K562 (cell line): ENCODE results near the gene SNX30. TPM values are rescaled to one million over a fixed set of nuclear protein-coding genes. Genes with fewer than 3 reads are reported as not detected.

Source experiments
- ASH1L ChIP-seq: fragments of 450-650 bp; IDR thresholded peaks from 2 replicates; pipeline ENCODE4 v1.6.1; 2018; ENCODE audit warnings: borderline replicate concordance, mild to moderate bottlenecking, low read depth; ENCODE audit not compliant: partially characterized antibody
- ETV6 ChIP-seq, 3 experiments: fragments of 150-350 bp in 1 of 3; sonication (generic) in 1 of 3; formaldehyde crosslinking in 1 of 3; IDR thresholded peaks; 2 replicates each; pipeline versions ENCODE4 v1.6.1 to v1.8.0; 2014 to 2022; ENCODE audit warnings: borderline replicate concordance in 2 of 3, low read depth in 2 of 3, antibody characterized with exemption in 1 of 3, low read length in 1 of 3, mild to moderate bottlenecking in 1 of 3, missing genetic modification reagents in 1 of 3
- EZH2 ChIP-seq: IDR thresholded peaks from 2 replicates; pipeline ENCODE4 v1.6.1; 2012; ENCODE audit warnings: low read depth, mild to moderate bottlenecking, inconsistent platforms, low read length, borderline replicate concordance
- FOXP1 ChIP-seq: sonication (generic); formaldehyde crosslinking; IDR thresholded peaks from 2 replicates; pipeline ENCODE4 v1.8.0; 2022; ENCODE audit warnings: mild to moderate bottlenecking, missing genetic modification reagents
- HLTF ChIP-seq: fragments of 450-650 bp; IDR thresholded peaks from 2 replicates; pipeline ENCODE4 v1.6.1; 2016
- IRF2 ChIP-seq: sonication (generic); formaldehyde crosslinking; IDR thresholded peaks from 2 replicates; pipeline ENCODE4 v1.8.1; 2022; ENCODE audit warnings: mild to moderate bottlenecking, missing genetic modification reagents
- KDM5B ChIP-seq: fragments of 200-600 bp; sonication (generic); IDR thresholded peaks from 2 replicates; pipeline ENCODE4 v1.6.1; 2012; ENCODE audit warnings: low read depth, mild to moderate bottlenecking, moderate library complexity, low read length, control low read depth, inconsistent platforms; ENCODE audit not compliant: insufficient replicate concordance
- LARP7 ChIP-seq: fragments of 450-650 bp; IDR thresholded peaks from 2 replicates; pipeline ENCODE4 v1.6.1; 2016
- LEF1 ChIP-seq: fragments of 450-650 bp; IDR thresholded peaks from 2 replicates; pipeline ENCODE4 v1.6.1; 2016; ENCODE audit warnings: mild to moderate bottlenecking
- MAX ChIP-seq: sonication (generic); formaldehyde crosslinking; IDR thresholded peaks from 2 replicates; pipeline ENCODE4 v1.9.0; 2022; ENCODE audit warnings: mild to moderate bottlenecking, missing genetic modification reagents
- MCM5 ChIP-seq: fragments of 450-650 bp; IDR thresholded peaks from 2 replicates; pipeline ENCODE4 v1.6.1; 2016; ENCODE audit warnings: low read depth
- MED1 ChIP-seq: sonication (generic); formaldehyde crosslinking; IDR thresholded peaks from 2 replicates; pipeline ENCODE4 v1.8.1; 2023; ENCODE audit warnings: missing genetic modification reagents, borderline replicate concordance
- NBN ChIP-seq: fragments of 450-650 bp; IDR thresholded peaks from 2 replicates; pipeline ENCODE4 v1.6.1; 2016; ENCODE audit warnings: low read depth, mild to moderate bottlenecking
- POLR2H ChIP-seq: IDR thresholded peaks from 2 replicates; pipeline ENCODE4 v1.6.1; 2016; ENCODE audit warnings: missing genetic modification characterization, low read depth, mild to moderate bottlenecking, control low read depth, missing compliant biosample characterization, moderate library complexity
- RERE ChIP-seq: sonication (generic); formaldehyde crosslinking; IDR thresholded peaks from 2 replicates; pipeline ENCODE4 v1.8.0; 2023; ENCODE audit warnings: missing genetic modification reagents, mild to moderate bottlenecking, borderline replicate concordance
- TARDBP ChIP-seq: fragments of 450-650 bp; IDR thresholded peaks from 2 replicates; pipeline ENCODE4 v1.6.1; 2016
- ZKSCAN1 ChIP-seq: fragments of 150-350 bp; IDR thresholded peaks from 2 replicates; pipeline ENCODE4 v1.6.1; 2016; ENCODE audit warnings: low read depth, low read length
- ZKSCAN3 ChIP-seq: fragments of 250-450 bp; sonication (Bioruptor Pico); IDR thresholded peaks from 2 replicates; pipeline ENCODE4 v1.4.0; 2020
- ZNF347 ChIP-seq: fragments of 450-650 bp; formaldehyde crosslinking; IDR thresholded peaks from 2 replicates; pipeline ENCODE4 v1.4.0; 2020; ENCODE audit warnings: low read depth, mild to moderate bottlenecking, moderate library complexity
- ZNF717 ChIP-seq: fragments of 250-450 bp; sonication (Bioruptor Pico); IDR thresholded peaks from 2 replicates; pipeline ENCODE4 v1.5.0; 2021
- polyA plus RNA-seq, 8 experiments: library from polyadenylated mRNA; depleted of rRNA in 4 of 8; stranded (reverse) in 5 of 8; unstranded in 3 of 8; fragments of >200 nt; fragmentation: Nextera tagmentation in 2 of 8; fragmentation: Illumina TruSeq in 1 of 8; extraction: Ambion mirVana in 2 of 8; extraction: Trizol in 1 of 8; gene quantifications; 2 replicates each; pipeline versions ENCODE4 v1.2.1 to v1.2.3, GENCODE V29; 2011 to 2014; ENCODE audit warnings: inconsistent platforms in 1 of 8, missing spikeins in 1 of 8
- total RNA-seq, 7 experiments: library from RNA; depleted of rRNA in 6 of 7; stranded (reverse); fragments of >200 nt in 6 of 7; fragmentation: Illumina TruSeq in 2 of 7; extraction: Trizol in 2 of 7; gene quantifications; 2 replicates each; pipeline versions ENCODE4 v1.2.1 to v1.2.3, GENCODE V29; 2011 to 2021; ENCODE audit warnings: low replicate concordance in 1 of 7
- TF ChIP-seq, protein P1 (sequence below): sonication (generic); formaldehyde crosslinking; IDR thresholded peaks from 2 replicates; pipeline ENCODE4 v1.8.1; 2022; ENCODE audit warnings: missing genetic modification reagents
- TF ChIP-seq, protein P2 (sequence below), 2 experiments: fragments of 450-650 bp in 1 of 2; sonication (generic) in 1 of 2; formaldehyde crosslinking; conservative IDR thresholded peaks; 2 replicates each; pipeline versions ENCODE4 v1.4.0 to v1.8.1; 2020 to 2022; ENCODE audit warnings: mild to moderate bottlenecking in 1 of 2, missing genetic modification reagents in 1 of 2

Gene SNX30
- total and polyA plus RNA-seq, 9 of the 15 experiments (the other 6 are each of a cell fraction or from before 2014, with no cell fraction given) = 0.76 to 5.9 (median 3.3) TPM

GRCh38 chr9:112810696-112811490 is 60.3 kb downstream of the SNX30 start (continued):
- no peak for TF ChIP-seq RERE (CRISPR knock-in tag)
- TF ChIP-seq ETV6 (IDR thresholded peaks at IDR 0.05; ENCODE audit: borderline replicate concordance in 1 of 2, low read depth in 2 of 2, low read length in 1 of 2) = no peak
- TF ChIP-seq ETV6 (CRISPR knock-in tag; IDR thresholded peaks at IDR 0.05; ENCODE audit: borderline replicate concordance) = no peak
- TF ChIP-seq, protein P1, sequence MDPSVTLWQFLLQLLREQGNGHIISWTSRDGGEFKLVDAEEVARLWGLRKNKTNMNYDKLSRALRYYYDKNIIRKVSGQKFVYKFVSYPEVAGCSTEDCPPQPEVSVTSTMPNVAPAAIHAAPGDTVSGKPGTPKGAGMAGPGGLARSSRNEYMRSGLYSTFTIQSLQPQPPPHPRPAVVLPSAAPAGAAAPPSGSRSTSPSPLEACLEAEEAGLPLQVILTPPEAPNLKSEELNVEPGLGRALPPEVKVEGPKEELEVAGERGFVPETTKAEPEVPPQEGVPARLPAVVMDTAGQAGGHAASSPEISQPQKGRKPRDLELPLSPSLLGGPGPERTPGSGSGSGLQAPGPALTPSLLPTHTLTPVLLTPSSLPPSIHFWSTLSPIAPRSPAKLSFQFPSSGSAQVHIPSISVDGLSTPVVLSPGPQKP (CRISPR knock-in tag) = no peak
- TF ChIP-seq FOXP1 (CRISPR knock-in tag) = no peak
- no peak for TF ChIP-seq ASH1L
- no peak for TF ChIP-seq IRF2 (CRISPR knock-in tag)
- TF ChIP-seq TARDBP = no peak
- TF ChIP-seq NBN = no peak
- TF ChIP-seq EZH2 = no peak
- TF ChIP-seq MAX (CRISPR knock-in tag) = no peak
- TF ChIP-seq, protein P2, sequence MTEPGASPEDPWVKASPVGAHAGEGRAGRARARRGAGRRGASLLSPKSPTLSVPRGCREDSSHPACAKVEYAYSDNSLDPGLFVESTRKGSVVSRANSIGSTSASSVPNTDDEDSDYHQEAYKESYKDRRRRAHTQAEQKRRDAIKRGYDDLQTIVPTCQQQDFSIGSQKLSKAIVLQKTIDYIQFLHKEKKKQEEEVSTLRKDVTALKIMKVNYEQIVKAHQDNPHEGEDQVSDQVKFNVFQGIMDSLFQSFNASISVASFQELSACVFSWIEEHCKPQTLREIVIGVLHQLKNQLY (CRISPR knock-in tag; conservative IDR thresholded peaks at IDR 0.05) = no peak
- no peak for TF ChIP-seq LARP7
- TF ChIP-seq HLTF = no peak
- no peak for TF ChIP-seq ZNF347 (CRISPR knock-in tag)
- peak; percentile 49; the same call in 1 of the 2 replicates for TF ChIP-seq LEF1
- no peak for TF ChIP-seq MED1 (CRISPR knock-in tag)
- TF ChIP-seq KDM5B = no peak
- TF ChIP-seq POLR2H (tag) = no peak
- no peak for TF ChIP-seq MCM5
- TF ChIP-seq ZKSCAN1 = no peak
- no peak for TF ChIP-seq ZKSCAN3 (CRISPR knock-in tag)
- no peak for TF ChIP-seq ZNF717 (CRISPR knock-in tag)
